GM19438 (cell line): ENCODE measurements around the gene CD8B.
A peak's percentile ranks its signal among the peaks of the same experiment; 100 is the strongest.

Experiments used
- ATAC-seq: cut with Tn5 transposase; IDR thresholded peaks from one replicate; pipeline ENCODE4 v1.9.1; 2021; ENCODE audit warnings: low read depth; ENCODE audit not compliant: unreplicated experiment

Gene CD8B

DNA sequence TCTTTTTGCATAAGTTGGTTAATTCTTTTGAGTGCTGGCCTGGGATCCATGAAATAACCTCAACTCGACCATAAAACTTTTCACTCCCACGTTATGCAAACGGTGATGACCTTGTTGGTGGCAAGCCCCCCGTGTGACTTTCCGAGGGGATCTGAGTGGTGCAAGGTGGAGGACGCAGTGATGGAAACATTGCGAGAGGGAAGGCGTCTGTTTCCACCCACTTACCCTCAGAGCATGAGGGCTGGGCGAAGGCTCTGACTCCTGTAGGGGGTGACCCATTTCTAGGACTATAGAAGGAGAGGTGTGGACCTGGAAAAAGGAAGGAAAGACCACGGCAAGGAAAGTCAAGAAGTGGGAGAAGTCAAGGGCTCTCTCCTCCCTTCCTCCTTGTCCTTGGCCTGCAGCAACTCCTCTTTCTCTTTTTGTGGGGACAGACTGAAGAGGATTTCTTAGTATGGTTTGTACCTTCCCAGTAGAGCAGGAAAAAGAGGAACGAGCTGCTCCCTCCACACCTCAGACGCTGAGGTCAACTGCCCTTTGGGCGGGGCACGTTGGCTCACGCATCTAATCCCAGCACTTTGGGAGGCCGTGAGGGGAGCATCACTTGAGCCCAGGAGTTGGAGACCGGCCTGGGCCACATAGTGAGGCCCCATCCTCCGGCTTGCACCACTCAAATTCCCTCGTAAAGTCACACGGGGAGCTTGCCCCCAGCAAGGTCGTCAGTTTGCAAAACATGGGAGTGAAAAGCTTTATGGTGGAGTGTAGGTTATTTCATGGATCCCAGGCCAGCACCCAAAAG lies 55.4 kb downstream of the CD8B start:
- no peak for ATAC-seq

DNA sequence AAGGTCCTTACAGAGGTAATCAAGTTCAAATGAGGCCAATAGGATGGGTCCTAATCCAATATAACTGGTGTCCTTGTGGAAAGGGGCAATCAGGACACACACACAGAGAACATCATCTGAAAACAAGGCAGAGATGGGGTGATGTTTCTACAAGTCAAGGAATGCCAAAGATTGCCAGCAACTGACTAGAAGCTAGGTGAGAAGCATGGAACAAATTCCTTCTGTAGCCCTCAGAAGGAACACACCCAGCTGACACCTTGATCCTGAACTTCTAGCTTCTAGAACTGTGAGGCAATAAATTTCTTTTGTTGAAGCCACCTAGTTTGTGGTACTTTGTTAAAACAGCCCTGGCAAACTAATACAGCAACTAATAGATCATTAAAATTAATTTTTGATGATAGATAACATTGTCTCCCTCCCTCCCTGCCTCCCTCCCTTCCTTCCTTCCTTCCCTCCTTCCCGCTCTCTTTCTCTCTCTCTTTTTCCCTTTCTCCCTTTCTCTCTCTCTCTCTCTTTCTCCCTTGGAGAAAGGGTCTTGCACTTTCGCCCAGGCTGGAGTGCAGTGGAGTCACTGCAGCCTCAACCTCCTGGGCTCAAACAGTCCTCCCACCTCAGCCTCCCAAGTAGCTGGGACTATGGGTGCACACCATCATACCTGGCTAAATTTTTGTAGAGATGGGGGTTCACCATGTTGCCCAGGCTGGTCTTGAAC lies 60.7 kb downstream of the CD8B start:
- no peak for ATAC-seq

DNA sequence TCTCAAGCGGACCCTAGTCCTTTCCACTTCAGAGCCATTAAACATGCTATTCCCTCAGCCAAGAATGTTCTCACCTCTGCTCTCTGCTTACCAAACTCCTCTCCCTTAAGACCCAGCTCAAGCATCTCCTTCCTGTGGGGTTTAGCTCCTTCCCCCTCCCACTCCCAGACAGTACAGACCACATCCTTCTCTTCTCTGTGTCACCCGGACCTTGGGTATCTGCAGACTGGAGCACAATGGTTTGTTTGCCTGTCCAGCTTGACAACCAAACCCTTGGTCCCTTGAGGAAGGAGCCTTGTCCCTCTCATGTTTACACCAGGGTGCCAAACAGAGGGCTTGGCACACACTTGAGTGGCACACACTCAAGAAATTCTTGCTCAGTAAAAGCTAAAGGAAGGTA lies 66.8 kb downstream of the CD8B start:
- no peak for ATAC-seq

DNA sequence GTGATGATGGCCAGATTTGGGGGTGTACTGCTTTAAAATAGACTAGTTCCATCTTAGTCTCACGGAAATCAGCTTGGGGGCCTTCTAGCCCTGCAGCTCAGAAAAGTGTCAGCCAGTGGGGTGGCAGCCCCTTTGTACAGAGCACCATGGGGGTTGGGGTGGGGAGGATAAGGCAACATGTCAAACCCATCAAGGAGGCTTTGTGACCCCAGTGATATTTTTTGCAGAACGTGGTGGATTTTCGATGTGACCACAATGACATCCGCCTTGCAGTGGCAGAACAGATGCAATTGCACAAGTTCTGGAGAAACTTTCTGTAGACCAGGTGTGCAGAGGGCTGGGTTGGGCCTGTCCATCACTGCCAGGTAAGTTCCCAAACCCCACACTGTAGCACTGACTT lies 67.9 kb downstream of the CD8B start:
- ATAC-seq: no peak

DNA sequence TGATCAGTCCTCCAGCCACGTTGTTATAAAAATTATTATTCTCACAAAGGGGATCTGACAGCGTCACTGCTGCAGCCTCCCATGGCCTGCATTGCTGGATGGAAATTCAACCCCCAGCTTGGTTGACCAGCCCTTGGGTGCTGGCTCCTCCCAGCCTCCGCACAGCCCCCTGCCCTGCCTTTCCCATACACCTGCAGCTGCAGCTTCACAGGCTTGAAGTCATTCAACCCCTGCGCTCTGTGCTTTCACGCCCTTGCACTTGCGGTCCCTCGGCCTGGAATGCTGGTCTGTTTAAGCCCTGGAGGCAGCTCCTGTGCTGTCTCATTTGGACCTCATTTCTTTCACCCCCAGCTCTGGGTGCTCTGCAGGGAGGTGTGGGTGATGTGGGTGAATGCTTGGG lies 70.1 kb downstream of the CD8B start:
- ATAC-seq: no peak

DNA sequence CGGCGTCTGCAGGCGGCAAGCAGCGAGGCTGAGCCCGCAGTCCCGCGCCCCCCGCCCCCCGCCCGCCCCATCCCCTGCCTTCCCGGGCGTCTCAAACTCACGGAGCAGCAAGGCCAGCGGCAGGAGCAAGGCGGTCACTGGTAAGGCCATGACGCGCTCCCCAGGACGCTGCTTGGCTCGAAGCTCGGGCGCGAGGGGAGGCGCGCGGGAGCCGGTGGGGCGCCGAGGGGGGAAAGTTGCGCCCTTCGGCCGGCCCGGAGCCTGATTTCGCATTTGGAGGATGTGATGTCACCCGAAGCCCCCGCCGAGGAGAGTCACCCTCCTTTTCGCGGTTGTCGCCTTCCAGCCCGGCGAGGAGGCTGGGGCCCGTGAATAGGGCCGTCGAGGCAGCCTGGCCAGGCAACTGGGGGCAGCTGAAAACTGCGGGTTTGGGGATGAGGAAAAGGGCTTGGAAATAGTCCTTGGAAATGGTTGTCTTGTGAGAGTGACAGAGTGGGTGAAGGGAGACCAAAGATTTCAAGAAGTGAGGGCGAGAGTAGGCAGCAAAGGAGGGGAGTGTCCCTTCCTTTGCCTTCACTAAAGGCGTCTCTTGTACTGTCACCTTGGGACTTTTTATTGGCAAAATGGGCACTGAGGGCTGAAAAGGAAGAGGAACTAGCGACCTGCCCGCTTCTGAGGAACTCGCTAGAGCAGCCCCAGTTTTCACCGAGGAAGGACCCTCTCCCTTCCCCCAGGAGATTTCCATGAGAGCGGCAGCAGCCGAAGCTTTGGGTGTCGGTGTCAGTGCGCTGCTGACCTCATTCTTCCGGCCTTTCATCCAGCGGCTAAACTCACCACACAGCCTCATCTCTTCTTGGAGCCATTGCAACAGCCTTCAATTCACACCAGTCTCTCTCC lies 70.8 kb downstream of the CD8B start, which contains the start of gene CD8A:
Gene CD8A (minus strand): TSS at position 238 of the 897 bp plus-strand sequence. CDS start 88 bp downstream, at position 150.
- no peak for ATAC-seq

DNA sequence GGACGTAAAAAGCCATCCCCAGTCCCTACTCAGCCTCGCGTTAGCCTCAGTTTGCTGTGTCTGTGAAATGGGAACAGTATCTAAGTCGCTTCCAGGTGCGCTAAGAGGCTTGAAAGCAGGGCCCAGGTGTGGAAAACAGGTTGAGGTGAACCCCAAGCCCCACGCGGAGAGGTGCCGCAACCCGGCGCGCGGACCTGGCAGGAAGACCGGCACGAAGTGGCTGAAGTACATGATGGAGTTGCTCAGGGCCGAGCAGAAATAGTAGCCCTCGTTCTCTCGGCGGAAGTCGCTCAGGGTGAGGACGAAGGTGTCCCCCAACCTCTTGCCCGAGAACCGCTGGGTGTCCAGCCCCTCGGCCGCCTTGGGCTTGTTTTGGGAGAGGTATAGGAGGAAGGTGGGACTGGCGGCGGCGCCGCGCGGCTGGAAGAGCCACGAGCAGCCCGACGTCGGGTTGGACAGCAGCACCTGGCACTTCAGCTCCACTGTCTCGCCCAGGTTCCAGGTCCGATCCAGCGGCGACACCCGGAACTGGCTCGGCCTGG lies 71.5 kb downstream of the CD8B start:
- ATAC-seq: no peak

DNA sequence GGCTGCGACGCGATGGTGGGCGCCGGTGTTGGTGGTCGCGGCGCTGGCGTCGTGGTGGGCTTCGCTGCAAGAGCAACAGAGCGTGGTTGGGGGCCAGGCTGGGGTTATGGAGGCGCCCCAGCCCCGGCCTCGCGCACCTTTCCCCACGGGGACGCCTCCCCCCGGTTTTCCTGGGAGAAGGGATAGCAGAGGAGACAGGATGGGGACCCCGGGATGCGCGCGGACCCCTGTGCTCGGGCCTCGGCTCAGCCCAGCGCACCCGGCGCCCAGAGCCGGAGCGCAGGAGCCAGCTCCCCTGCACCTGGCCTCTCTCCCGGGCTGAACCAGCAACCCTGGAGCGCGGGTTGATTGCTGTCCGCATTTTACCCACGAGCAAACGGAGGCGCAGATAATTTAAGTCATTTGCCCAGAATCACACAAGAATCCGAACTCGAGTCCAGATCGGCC lies 72.0 kb downstream of the CD8B start:
- no peak for ATAC-seq

DNA sequence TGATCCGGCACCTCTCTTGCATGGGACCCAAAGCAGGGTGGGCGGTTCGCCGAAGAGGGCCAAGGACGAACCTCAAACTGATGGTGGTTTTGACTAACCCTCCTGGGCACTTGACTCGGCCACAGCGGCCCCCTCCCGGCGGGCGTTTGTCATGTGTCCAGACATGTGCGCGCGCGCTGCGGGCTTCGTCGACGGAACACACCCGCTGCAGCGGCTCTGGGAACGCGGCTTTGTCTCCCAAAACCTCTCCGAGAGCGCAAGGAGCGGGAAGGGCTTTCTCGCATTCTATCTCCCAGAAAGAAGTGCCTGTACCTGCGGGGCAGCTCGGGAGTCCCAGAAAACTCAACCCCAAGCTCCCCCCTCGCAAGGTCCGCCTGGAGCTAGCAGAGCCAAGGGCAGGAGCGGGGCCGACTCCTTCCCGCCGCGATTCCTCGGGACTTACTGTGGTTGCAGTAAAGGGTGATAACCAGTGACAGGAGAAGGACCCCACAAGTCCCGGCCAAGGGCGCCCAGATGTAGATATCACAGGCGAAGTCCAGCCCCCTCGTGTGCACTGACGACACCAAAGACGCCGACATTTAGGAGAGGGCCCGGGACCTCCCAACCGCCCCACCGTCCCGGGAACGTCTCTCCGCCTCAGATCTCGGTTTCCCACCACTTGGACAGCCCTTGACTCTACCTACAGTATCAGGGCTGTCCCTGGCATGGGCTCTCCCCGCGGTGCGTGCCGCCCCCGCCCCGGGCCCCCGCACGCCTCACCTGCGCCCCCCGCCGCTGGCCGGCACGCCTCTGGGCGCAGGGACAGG lies 72.6 kb downstream of the CD8B start:
- no peak for ATAC-seq

DNA sequence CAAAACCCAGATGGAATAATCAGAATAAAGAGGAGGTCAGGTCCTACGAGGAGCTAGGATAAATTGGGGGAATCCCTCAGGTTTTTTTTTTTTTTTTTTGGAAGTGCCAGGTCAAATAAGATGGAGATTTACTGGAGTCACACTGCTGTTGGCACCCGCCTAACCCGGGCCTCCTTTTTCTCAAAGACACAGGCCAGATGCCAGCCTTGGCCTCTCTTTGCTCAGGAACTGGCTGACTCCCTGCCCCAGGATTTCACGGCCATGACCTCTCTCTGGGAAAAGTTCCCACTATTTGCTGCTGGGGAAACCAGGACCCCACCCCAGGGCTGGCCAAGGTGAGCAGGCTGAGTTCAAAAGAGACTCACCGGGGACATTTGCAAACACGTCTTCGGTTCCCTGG lies 73.5 kb downstream of the CD8B start:
- no peak for ATAC-seq

DNA sequence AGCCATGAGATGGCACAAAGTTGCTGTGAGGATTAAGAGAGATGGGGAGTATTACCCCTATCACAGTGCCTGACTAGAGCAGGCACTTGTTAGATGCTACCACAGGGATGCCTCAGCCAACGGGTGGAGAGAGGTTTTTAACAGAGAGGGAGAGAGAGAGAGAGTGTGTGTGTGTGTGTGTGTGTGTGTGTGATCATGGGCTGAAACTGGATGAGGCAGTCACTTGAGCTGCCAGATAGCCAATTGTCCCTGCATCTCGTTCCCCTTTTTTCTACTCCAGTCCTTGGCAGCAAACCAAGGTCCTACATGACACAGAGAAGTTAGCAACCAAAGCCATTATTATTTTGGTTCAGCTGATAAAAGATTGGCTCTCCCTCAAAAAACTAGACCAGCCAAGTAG lies 74.0 kb downstream of the CD8B start:
- ATAC-seq: no peak

DNA sequence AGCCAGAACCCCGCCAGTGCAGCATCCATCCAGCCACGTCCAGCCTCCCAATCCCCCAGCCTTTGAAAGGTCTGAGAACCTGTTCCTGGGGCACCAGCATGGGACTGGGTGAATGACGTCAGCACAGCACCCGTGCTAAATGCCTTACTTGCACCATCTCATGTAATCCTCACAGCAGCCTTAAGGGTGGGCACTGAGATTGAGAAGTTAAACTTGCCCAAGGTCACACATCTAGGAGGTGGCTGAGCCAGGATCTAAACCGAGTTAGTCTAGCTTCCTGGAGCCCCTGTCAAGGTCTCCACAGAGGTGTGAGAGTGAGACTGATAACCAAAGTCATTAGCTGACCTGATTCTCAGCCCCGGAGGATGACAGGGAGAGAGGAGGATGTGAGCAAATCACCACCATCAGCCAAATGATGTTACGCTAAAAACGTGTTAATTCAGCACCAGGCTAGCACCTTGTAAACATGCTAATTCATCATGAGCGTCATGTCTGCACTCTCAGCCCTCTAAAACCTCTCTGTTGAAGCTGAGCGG lies 75.6 kb downstream of the CD8B start:
- no peak for ATAC-seq

DNA sequence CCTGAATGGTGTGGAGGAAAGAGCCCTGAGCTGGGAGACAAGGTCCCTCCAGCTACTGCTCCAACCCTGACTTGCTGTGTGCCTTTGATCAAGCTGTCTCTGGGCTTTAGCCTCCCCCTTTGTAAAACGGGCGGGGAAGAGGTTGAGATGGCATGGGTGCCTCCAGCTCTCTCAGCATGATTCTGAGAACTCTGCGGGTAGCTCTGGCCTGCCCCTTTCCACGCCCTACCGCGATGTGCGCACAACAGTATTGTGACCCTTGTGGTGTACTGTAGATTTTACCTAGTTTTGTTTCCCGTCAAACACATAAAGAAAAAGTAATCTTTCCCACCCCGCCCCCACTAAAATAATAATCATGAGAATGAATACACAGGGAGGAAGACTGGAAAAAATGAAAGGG lies 76.2 kb downstream of the CD8B start:
- ATAC-seq: no peak

DNA sequence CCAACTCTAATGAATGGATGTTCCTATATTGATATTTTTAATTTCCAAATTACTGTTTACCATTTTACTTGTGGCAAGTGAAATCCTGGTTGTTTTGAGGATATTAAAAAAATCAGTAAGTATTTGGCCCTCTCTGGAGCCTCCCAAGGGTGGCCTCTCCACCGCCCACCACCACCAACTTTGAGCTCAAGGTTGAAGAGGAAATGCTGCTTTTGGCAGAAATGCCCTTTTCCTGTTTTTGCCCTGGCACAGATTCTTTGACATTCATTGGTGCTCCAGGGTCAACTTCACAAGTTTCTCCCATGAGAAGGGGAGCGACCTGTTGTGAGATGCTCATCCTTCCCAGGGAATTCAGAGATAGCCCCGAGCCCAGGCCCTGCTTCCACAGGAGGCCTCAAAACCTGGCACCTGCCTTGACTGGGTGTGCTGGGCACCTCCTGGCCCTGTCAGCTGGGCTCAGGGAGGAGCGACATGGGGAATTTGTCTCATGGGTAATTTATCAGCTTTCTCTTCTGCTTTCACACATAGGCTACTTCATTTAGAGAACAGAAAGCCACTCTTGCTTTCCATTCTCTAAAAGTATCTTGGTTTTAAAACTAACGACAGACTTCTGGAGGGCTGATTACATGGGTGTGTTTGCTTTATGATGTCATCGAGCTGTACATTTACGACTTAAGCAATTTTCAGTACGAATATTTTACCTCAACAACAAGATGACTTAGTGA lies 77.9 kb downstream of the CD8B start:
- ATAC-seq: peak; percentile 91

DNA sequence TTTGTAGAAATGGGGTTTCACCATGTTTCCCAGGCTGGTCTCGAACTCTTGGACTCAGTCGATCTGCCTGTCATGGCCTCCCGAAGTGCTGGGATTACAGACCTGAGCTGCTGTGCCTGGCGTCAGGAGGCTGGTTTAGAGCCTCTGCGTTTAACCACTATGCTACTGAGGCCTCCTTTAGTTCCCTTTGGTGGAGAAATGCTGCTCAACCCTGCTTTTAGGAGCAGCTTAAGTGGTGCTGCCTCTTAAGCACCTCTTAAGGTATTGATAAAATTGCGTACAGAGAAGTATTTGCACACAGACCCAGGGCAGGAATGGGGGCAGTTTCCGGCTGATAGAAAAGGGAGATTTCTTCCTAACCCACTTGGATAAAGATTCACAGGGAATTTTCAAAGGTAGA lies 78.9 kb downstream of the CD8B start:
- ATAC-seq: no peak

DNA sequence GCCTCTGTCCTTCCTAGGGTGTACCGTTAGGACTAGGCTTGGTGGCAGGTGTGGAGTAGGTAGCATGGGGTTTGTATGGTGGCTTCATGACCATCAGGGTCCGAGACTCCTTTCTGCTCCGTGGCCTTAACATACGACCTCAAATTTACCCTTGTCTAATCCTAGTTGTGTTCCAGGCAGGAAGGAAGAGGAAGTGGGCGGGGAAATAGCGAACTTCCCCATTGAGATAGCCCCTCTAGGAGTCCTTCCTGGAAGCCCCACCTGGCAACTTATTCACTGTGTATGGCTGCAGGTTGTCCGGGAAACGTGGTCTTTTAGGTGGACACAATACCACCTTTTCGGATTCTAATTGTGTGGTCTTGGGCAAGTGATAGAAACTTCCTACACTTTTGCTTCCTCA lies 80.3 kb downstream of the CD8B start:
- no peak for ATAC-seq

DNA sequence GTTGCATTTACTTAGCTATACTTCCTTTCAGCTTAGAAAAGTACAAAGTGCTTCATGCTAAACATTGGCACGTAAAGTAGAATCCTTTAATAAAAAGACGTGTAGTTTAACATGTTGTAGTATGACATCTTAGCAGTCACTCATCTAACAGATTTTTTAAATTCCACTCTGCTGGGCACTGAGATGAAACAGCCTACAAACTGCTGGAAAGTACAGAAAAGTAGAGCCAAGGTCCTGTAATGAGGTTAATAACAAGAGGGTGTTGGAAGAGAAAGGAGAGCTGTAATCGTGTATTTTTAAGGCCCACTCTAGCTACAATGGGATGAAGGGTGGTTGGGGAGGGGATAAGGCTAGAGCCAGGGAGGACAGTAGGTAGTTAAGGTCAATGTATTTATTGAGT lies 81.7 kb downstream of the CD8B start:
- ATAC-seq: no peak

DNA sequence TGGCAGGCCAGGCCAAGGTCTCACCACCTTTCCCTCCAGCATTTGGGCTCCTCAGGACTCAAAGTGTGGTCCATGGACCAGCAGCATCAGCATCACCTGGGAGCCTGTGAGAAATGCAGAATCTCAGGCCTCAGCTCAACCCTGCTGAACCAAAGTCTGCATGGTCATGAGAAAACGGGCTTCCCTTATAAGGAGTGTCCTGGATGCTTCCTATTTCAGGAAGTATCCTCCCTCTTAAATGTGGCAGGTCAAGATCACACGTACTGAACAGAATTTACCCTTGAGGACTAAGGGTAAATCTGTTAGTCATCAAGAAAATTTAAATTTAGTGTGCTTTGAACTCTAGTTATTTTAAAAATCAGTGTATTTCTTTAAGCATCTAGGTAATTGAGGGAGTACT lies 82.7 kb downstream of the CD8B start:
- ATAC-seq: no peak

DNA sequence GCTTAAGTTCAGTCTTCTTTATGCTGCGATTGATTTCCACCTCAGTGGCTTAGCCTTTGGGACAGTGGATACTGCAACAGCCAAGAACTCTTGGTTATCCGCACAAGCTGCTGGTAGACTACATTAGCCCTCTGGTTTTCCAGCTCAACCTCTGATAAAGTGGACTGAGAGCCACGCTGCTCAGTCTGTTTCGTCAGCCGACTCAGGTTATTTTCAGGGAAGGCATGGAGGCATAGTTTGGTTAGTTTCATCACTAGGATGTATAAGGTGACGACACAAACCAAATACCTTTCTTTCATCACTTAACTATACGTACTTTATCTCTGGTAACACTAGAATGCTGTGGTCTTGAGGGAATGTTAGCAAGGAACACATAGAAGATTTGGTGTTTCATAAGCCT lies 85.2 kb downstream of the CD8B start:
- ATAC-seq: no peak
